ENCODE results near the gene PLPPR3. TPM values are rescaled to one million over a fixed set of nuclear protein-coding genes. Genes with fewer than 3 reads are reported as not detected.

PLPPR3 gene
- total RNA-seq, 1 experiment from 2014 or later = not detected

GRCh38 chr19:796692-797527, 24.8 kb downstream of the PLPPR3 start, which contains the start of gene PTBP1:
TSS of gene PTBP1 (plus strand) at chr19:797452. CDS start at chr19:797498, 46 bp downstream.
- DNase-seq (ENCODE audit: low read depth) = peak; percentile 100

GRCh38 chr19:795691-796581, 25.8 kb downstream of the PLPPR3 start:
- no peak for DNase-seq (ENCODE audit: low read depth)

GRCh38 chr19:795073-795611, 26.6 kb downstream of the PLPPR3 start:
- no peak for DNase-seq (ENCODE audit: low read depth)

- DNase-seq (ENCODE audit: low read depth) = no peak
These were observed 27.9 kb downstream of the PLPPR3 start for GRCh38 chr19:793806-794205.

GRCh38 chr19:792306-792885, 29.4 kb downstream of the PLPPR3 start:
- DNase-seq (ENCODE audit: low read depth) = no peak

GRCh38 chr19:791567-792305, 30.0 kb downstream of the PLPPR3 start:
- DNase-seq (ENCODE audit: low read depth) = no peak

GRCh38 chr19:791007-791566, 30.7 kb downstream of the PLPPR3 start:
- no peak for DNase-seq (ENCODE audit: low read depth)

GRCh38 chr19:789701-790060, 32.1 kb downstream of the PLPPR3 start:
- no peak for DNase-seq (ENCODE audit: low read depth)

- DNase-seq (ENCODE audit: low read depth) = no peak
These were observed 32.6 kb downstream of the PLPPR3 start for GRCh38 chr19:788983-789700.

- DNase-seq (ENCODE audit: low read depth) = no peak
These were observed 33.1 kb downstream of the PLPPR3 start for GRCh38 chr19:788686-788982.

GRCh38 chr19:787536-787935, 34.2 kb downstream of the PLPPR3 start:
- DNase-seq (ENCODE audit: low read depth) = no peak

- no peak for DNase-seq (ENCODE audit: low read depth)
These were observed 37.2 kb downstream of the PLPPR3 start for GRCh38 chr19:784541-784940.

- DNase-seq (ENCODE audit: low read depth) = no peak
These were observed 38.7 kb downstream of the PLPPR3 start for GRCh38 chr19:782878-783668.

GRCh38 chr19:782185-782877, 39.4 kb downstream of the PLPPR3 start:
- DNase-seq (ENCODE audit: low read depth) = peak; percentile 76

GRCh38 chr19:781800-782184, 40.0 kb downstream of the PLPPR3 start:
- DNase-seq (ENCODE audit: low read depth) = no peak

GRCh38 chr19:780935-781334, 40.8 kb downstream of the PLPPR3 start:
- DNase-seq (ENCODE audit: low read depth) = no peak

- DNase-seq (ENCODE audit: low read depth) = peak; percentile 92
These were observed 42.7 kb downstream of the PLPPR3 start for GRCh38 chr19:778910-779653.

- no peak for DNase-seq (ENCODE audit: low read depth)
These were observed 45.2 kb downstream of the PLPPR3 start for GRCh38 chr19:776549-776948.

All from LHCN-M2 (cell line).